HG03558 (cell line): Measurements from ENCODE around the gene ZNF275.

Source experiments
- ATAC-seq: cut with Tn5 transposase; IDR thresholded peaks from one replicate; pipeline ENCODE4 v1.9.1; 2021; ENCODE audit warnings: moderate number of reproducible peaks; ENCODE audit not compliant: unreplicated experiment; ENCODE audit errors: extremely low read depth

The ZNF275 gene

DNA sequence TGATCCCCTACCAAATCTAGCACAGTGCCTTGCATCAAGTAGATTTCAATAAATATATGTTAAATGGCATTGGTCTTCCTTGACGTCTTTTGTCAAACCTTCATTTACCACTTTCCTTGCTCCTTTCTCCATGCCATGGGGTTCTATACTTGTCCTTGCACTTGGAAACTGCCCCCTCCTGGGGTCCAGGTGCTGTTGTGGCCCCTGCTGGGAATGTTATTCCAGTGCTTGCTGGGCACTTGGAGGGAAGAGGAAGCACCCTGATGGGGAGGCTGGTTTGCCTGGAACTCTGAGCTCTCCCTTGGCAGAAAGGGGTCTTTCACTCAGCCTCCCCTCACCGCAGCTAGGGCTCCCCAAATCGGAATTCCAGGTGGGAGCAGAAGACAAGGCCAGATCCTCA, 18.9 kb downstream of the ZNF275 start:
- no peak for ATAC-seq

DNA sequence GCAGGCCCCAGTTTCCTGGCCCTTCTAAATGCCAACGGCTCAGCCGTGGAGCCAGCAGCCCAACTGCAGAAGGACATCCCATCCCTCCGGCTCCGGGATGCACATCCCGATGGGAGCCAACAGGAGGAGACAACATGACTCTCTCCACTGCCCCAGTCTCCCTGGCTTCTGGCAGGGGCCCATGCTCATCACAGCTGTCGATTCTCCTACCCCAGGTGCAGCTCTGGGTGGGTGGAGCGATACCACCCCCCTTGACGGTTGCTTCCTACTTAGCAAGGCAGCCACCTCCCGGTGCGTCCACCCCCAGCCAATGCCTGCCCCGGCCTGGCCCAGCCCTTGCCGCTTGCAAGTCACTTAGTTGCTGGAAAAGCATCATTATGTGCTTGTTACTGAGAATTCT, 19.5 kb downstream of the ZNF275 start:
- no peak for ATAC-seq

GRCh38 chrX:153357877-153358276, 23.9 kb downstream of the ZNF275 start:
- ATAC-seq = no peak

GRCh38 chrX:153361781-153362397, 27.9 kb downstream of the ZNF275 start:
- no peak for ATAC-seq

DNA sequence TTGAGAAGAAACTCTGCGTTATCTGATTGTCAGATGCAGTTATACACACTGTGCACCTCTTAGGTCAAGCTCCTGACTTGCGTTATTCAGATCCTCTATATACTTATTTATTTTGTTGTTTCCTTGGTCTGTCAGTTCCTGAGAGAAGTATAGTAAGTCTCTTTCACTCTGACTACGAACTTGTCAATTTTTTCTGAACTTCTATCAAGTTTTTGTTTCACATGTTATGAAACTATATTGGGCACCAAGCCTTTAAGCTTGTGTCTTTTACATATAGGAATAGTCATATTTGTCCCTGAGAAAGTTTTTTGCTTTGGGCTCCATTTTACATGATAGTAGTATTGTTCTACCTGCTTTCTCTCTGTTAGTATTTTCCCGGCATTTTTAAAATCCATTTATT, 31.7 kb downstream of the ZNF275 start:
- no peak for ATAC-seq

DNA sequence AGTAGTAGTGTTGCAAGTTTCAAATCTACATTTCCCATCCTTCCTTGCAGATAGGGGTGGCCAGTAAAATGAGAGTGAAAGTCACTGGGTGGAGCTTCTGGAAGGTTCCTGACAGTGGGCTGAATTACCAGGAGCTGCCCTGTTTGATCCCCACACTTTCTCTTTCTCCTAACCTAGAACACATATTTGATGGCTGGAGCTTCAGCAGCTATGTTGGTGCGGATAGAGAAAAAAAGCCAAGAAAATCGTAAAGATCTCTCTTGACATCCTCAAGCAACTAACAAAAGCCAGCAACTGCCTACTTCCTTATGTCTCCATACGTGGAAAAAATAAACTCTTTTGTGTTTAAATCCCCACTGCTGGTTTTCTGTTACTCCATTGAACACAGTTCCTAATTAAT, 32.2 kb downstream of the ZNF275 start:
- ATAC-seq = no peak

DNA sequence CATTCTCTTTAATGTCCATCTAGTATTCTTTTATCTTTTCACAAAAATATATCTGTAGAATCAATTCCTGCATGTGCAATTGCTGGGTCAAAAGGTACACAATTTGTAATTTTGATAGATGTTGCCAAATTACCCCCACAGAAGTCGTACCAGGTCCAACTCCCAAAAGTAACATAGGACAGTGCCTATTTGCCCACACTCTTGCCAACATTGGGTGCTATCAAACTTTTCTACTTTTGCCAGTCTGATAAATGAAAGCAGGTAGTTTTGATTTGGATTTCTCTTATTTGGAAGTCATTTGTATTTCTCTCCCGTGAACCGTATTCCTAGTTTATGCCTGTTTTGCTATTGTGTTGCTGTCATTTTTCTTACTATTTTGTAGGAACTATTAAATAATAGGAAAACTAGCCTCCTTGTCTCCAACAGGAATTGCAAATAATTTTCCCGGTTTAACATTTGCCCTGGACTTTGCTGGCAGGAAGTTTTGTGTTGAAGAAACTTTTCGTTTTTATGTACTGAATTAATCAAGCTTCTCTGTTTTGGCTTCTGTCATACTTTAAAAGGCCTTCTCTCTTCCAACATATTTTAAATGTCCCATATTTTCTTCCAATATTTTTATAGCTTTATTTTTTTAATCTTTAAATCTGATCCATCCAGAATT, 33.1 kb downstream of the ZNF275 start:
- ATAC-seq = no peak

DNA sequence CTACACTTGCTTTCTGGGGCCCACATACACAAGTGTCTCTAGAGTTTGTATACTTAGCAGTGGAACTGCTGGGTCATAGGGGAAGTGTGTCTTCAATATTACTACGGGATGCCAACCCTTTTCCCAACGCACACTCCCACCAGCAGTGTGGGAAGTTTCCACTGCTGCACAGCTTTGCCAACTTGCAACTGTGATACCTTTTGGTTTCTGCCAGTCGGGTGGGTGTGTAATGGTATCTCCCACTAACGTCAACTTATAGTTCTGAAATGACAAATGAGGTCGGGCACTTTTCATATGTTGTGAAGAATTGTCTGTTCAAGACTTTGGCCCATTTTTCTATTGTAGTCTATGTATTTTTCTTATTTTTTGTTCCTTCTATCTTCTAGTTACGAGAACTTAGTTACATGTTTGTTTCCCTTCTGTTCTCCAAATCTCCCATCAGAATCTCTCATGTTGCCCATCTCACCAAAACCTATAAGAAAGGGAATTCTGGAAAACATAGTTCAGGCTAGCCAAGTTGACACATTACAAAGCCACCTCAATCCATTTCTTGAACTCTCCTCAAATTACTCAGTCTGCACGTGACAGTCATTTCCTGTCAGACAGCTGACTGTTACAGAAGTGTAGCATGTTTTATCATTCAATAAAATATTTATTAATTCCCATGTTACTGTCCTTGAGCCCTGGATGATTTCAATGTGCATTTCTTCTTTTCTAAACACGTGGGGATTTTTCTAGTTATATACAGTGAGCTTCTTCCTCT, 36.5 kb downstream of the ZNF275 start:
- no peak for ATAC-seq

- ATAC-seq = no peak
These were observed 37.3 kb downstream of the ZNF275 start for GRCh38 chrX:153371256-153371655.

GRCh38 chrX:153372949-153373348, 39.0 kb downstream of the ZNF275 start:
- no peak for ATAC-seq

DNA sequence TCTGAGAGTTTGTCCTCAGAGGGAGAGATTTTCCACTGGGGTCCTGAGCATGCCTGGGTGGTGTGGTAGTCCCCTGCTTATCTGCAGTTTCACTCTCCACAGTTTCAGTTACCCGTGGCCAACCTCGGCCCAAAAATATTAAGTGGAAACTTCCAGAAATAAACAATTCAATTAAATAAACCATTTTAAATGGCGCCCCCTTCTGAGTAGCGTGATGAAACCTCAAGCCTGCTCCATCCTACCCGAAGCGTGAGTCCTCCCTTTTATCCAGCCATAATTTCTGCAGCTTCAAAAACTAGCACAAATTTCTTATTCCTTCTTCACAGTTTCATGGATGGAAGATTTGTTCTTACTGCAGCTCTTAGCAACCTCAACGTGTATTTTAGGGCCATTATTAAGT, 40.5 kb downstream of the ZNF275 start:
- no peak for ATAC-seq

- ATAC-seq = no peak
These were observed 41.6 kb downstream of the ZNF275 start for GRCh38 chrX:153375571-153375970.

DNA sequence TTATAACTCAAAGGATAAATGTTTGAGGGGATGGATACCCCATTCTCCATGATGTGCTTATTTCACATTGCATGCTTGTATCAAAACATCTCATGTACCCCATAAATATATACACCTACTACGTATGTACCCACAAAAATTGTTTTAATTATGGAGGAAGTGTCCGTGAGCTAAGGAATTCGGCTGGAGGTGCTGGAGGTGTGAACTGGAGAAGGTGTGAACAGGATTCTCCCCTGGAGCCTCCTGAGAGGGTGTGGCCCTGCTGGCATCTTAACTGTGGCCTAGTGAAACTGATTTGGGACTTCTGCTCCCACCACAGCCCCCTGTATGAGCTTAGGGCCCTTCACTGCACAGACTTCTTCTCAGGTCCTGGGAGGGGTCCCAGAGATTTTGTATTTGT, 43.8 kb downstream of the ZNF275 start:
- no peak for ATAC-seq

- no peak for ATAC-seq
These were observed 44.7 kb downstream of the ZNF275 start for GRCh38 chrX:153378607-153379006.

- ATAC-seq = no peak
These were observed 45.6 kb downstream of the ZNF275 start for GRCh38 chrX:153379508-153379907.

GRCh38 chrX:153379971-153380581, 46.1 kb downstream of the ZNF275 start:
- ATAC-seq = no peak

DNA sequence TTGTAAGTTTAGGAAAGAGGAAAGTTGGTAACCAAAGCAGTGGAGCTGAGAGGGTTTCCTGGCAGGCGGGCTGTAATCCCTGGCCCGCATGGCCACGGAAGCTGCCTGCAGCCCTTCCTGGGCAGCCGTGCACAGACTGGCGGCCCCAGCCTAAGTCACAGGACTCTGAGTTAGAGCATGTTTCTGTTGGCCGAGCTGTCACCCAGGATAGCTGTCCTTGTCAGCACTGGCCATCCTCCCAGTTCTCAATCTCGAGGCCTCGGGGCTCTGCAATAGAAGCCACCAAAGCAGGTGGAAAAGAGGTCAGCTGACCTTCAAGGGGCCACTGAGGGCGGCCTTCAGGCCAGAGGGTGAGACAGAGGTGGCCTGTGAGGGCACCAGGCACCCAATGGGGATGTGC, 46.7 kb downstream of the ZNF275 start:
- no peak for ATAC-seq

- ATAC-seq = no peak
These were observed 48.0 kb downstream of the ZNF275 start for GRCh38 chrX:153381684-153382532.

DNA sequence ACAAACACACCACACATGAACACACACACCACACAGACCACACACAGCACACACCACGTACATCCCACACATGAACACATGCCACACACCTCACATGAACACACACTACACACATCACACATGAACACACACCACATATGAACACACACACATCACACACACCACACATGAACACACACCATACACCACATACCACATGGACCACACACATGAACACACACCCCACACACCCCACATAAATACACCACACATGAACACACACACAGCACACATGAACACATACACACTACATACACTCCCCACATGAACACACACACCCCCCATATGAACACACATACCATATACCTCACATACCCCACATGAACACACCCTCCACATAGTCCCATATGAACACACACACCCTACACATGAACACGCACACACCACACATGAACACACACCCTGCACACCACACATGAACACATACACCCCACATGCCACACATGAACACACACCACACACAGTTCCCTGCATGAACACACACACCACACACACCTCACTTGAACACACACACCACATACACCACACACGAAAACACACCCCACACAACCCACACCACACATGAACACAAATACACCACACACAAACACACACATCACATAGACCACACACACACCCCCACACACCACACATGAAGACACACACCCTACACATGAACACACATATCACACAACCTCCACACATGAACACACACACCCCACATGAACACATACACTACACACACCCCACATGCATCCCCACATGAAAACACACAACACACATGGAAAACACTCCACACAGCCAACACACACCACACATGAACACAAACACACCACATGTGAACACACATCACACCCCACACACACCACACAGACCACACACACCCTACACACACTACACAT, 48.9 kb downstream of the ZNF275 start:
- ATAC-seq = no peak
